Smooth muscle cell (in vitro differentiated cells): ENCODE data around the gene STPG3. TPM values are rescaled to one million over a fixed set of nuclear protein-coding genes. Genes with fewer than 3 reads are reported as not detected.

Experiments used
- DNase-seq: peaks from one replicate; lab custom pipeline; 2025; ENCODE audit not compliant: unreplicated experiment; lab: John Stamatoyannopoulos, UW
- H2AFZ ChIP-seq: fragments of 200-600 bp; sonication (generic); 2 replicates; pipeline ENCODE4 v1.6.0; 2016; ENCODE audit warnings: antibody characterized with exemption, low read depth, mild to moderate bottlenecking
- H3F3A ChIP-seq: fragments of 200-600 bp; sonication (generic); 2 replicates; pipeline ENCODE4 v1.6.0; 2017; ENCODE audit warnings: antibody characterized with exemption, low read depth
- H3K27ac ChIP-seq: fragments of 200-600 bp; sonication (generic); 2 replicates; pipeline ENCODE4 v1.5.1; 2016; ENCODE audit warnings: low read depth, mild to moderate bottlenecking
- H3K27me3 ChIP-seq: fragments of 200-600 bp; sonication (generic); 2 replicates; pipeline ENCODE4 v1.6.1; 2016; ENCODE audit warnings: low read depth, mild to moderate bottlenecking
- H3K36me3 ChIP-seq: fragments of 200-600 bp; sonication (generic); 2 replicates; pipeline ENCODE4 v1.5.1; 2016; ENCODE audit warnings: low read depth
- H3K4me1 ChIP-seq: fragments of 200-600 bp; sonication (generic); 2 replicates; pipeline ENCODE4 v1.5.1; 2016; ENCODE audit warnings: low read depth
- H3K4me2 ChIP-seq: fragments of 200-600 bp; sonication (generic); 2 replicates; pipeline ENCODE4 v1.6.0; 2016; ENCODE audit warnings: mild to moderate bottlenecking
- H3K4me3 ChIP-seq: fragments of 200-600 bp; sonication (generic); 2 replicates; pipeline ENCODE4 v1.5.1; 2016; ENCODE audit warnings: mild to moderate bottlenecking
- H3K79me2 ChIP-seq: fragments of 200-600 bp; sonication (generic); 2 replicates; pipeline ENCODE4 v1.6.0; 2016; ENCODE audit warnings: low read depth, mild to moderate bottlenecking
- H3K9ac ChIP-seq: fragments of 200-600 bp; sonication (generic); 2 replicates; pipeline ENCODE4 v1.6.0; 2016; ENCODE audit warnings: low read depth
- H3K9me3 ChIP-seq: fragments of 200-600 bp; sonication (generic); replicated peaks from 2 replicates; pipeline ENCODE4 v1.5.1; 2016; ENCODE audit warnings: low read depth
- H4K20me1 ChIP-seq: fragments of 200-600 bp; sonication (generic); 2 replicates; pipeline ENCODE4 v1.6.0; 2016; ENCODE audit warnings: low read depth
- whole genome bisulfite sequencing: methylation state at CpG from one replicate; pipeline ENCODE4 v1.1.7; 2016; ENCODE audit warnings: low lambda C conversion rate; 5-methylcytosine and 5-hydroxymethylcytosine counted together
- polyA plus RNA-seq: library from polyadenylated mRNA; unstranded; fragments of >200 nt; fragmentation: Nextera tagmentation; extraction: Ambion mirVana; gene quantifications from 2 replicates; pipeline ENCODE4 v1.2.1, GENCODE V29; 2016
- total RNA-seq: library from RNA; depleted of rRNA; stranded (reverse); fragments of >200 nt; gene quantifications from 2 replicates; pipeline ENCODE4 v1.2.3, GENCODE V29; 2014
- TF ChIP-seq, protein P1 (sequence below): fragments of 200-600 bp; sonication (generic); IDR thresholded peaks from 2 replicates; pipeline ENCODE4 v1.5.1; 2017; ENCODE audit warnings: borderline replicate concordance, mild to moderate bottlenecking, antibody characterized with exemption; ENCODE audit not compliant: insufficient read depth, poor library complexity, severe bottlenecking

The STPG3 gene
- total and polyA plus RNA-seq, 2 experiments from 2014 or later = not detected

DNA sequence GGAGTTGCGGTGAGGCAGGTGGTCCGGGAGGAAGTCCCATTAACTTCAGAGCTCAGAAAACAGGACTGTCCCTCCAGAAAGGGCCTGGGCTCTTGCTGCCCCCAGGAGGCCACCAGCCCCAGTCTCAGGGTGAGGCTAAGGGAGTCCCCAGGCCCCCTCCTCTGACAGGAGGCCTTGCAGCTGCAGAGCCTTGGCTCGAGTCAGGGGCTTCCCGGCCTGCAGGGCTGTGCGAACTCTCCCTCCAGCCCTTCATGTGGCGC lies 3.2 kb upstream of the STPG3 start:
- Histone ChIP-seq H3K36me3 (no peaks in the 10 kb centered on the region), H4K20me1 (peaks cover 15% of the 10 kb centered on the region), H3K4me2 (no peak overlapping the region), H3K27me3 (no peaks in the 10 kb centered on the region), H3K9me3 (no peaks in the 10 kb centered on the region), H3K27ac (no peak overlapping the region), H2AFZ (no peak overlapping the region), H3K79me2 (peaks cover 9% of the 10 kb centered on the region), H3F3A (peaks cover 8% of the 10 kb centered on the region), H3K4me1 (no peaks in the 10 kb centered on the region), H3K4me3 (no peak overlapping the region), H3K9ac (no peak overlapping the region)
- DNase-seq = no peak
- TF ChIP-seq, protein P1, sequence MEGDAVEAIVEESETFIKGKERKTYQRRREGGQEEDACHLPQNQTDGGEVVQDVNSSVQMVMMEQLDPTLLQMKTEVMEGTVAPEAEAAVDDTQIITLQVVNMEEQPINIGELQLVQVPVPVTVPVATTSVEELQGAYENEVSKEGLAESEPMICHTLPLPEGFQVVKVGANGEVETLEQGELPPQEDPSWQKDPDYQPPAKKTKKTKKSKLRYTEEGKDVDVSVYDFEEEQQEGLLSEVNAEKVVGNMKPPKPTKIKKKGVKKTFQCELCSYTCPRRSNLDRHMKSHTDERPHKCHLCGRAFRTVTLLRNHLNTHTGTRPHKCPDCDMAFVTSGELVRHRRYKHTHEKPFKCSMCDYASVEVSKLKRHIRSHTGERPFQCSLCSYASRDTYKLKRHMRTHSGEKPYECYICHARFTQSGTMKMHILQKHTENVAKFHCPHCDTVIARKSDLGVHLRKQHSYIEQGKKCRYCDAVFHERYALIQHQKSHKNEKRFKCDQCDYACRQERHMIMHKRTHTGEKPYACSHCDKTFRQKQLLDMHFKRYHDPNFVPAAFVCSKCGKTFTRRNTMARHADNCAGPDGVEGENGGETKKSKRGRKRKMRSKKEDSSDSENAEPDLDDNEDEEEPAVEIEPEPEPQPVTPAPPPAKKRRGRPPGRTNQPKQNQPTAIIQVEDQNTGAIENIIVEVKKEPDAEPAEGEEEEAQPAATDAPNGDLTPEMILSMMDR = no peak
- 94% methylated on average over 6 of the region's 6 CpGs for WGBS

DNA sequence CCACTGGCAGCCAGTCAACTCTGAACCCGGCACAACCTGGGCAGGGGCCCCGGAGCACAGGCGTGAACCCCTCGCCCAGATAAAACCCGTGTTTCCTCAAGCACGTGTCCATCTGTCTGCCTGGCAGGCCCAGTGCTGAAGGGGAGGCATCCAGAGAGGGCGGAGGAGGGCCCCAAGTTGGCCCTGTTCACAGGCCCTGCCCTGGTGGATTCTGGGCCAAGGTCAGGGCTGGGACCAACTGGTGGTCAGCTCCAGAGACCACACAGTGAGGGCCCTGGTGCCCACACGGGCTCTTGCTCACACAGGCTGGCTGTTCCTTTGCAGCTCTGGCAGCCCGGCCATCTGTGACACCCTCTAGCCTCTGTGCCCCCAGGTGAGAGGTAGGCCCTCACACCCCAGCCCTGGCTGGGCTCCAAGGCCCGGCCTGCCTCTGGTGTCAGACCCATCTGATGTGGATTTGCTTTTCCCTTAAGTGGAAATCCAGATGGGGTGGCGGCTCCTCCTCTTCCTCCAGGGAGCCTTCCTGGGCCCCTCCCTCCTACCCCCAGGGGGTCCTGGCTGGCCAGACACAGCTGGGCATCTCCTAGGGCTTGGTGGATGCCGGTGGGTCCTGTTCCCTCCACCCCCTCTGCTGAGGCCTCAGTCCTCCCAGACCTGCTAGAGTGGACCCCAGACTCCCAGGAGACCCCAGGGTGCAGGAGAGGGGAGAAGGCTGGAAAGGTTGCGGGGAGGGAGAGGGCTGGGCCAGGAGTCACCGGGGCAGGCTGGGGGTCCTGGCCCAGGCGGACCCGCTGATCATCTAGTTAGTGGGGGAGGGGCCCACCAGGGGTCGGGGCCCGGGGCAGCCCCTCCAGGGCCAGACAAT lies 525 bp upstream of the STPG3 start:
- no peak overlapping the region for H3K4me2 ChIP-seq
- no peak for DNase-seq
- H4K20me1 ChIP-seq = no peaks in the 10 kb centered on the region
- H3K4me1 ChIP-seq = peaks cover 9% of the 10 kb centered on the region
- TF ChIP-seq, protein P1 = no peak
- no peaks in the 10 kb centered on the region for H3K27me3 ChIP-seq
- H3K36me3 ChIP-seq = no peaks in the 10 kb centered on the region
- no peak overlapping the region for H2AFZ ChIP-seq
- 87% methylated on average over 14 of the region's 18 CpGs for WGBS
- peaks cover 3% of the 10 kb centered on the region for H3K79me2 ChIP-seq
- H3K27ac ChIP-seq = no peak overlapping the region
- H3F3A ChIP-seq = no peaks in the 10 kb centered on the region
- H3K9me3 ChIP-seq = no peaks in the 10 kb centered on the region
- no peak overlapping the region for H3K4me3 ChIP-seq
- no peak overlapping the region for H3K9ac ChIP-seq

DNA sequence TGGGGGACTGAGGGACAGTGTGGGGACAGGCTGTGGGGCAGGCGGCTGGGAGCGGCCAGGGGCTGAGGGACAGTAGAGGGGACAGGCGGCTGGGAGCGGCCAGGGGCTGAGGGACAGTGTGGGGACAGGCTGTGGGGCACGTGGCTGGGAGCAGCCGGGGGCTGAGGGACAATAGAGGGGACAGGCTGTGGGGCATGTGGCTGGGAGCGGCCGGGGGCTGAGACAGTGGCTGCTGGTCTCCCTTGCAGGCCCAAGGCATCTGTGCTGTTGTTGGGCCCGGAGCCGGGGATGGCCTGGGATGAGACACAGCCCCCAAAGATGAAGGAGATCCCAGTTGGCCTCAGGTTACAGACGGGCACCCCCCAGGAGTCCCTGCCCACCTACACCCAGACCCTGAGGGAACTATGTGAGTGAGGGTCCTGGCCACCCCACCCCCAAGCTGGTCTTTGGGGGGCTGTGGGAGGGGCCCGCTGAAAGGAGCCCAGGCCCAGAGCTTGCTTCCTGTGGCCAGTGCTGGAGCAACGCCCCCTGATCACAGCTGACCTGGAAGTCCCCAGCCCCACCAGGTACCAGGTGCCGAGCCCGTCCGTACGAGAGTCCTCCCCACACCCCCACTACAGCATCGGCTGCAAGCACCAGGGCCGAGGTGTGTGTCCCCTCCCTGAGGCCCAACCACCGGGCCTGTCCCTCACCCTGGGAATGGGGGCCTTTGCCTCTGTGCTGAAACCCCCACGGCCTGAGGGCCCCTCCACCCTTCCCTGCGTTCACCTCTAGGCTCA lies 593 bp downstream of the STPG3 start:
- H3K79me2 ChIP-seq = peaks cover 14% of the 10 kb centered on the region
- H3K27me3 ChIP-seq = no peaks in the 10 kb centered on the region
- 93% methylated on average over 16 of the region's 22 CpGs for WGBS
- H3F3A ChIP-seq = no peaks in the 10 kb centered on the region
- peaks cover 18% of the 10 kb centered on the region for H3K4me1 ChIP-seq
- H3K4me2 ChIP-seq = no peak overlapping the region
- H3K4me3 ChIP-seq = no peak overlapping the region
- no peak for DNase-seq
- no peak overlapping the region for H3K27ac ChIP-seq
- H4K20me1 ChIP-seq = peaks cover 9% of the 10 kb centered on the region
- no peaks in the 10 kb centered on the region for H3K9me3 ChIP-seq
- TF ChIP-seq, protein P1 = no peak
- no peak overlapping the region for H2AFZ ChIP-seq
- no peak overlapping the region for H3K9ac ChIP-seq
- H3K36me3 ChIP-seq = no peaks in the 10 kb centered on the region
